ENCODE data around the gene GXYLT2.
A peak's percentile ranks its signal among the peaks of the same experiment; 100 is the strongest.
"Not testable (repeated sequence)": the region's sequence is repeated elsewhere in the genome, so short reads cannot be mapped to it uniquely, and the experiment has no call there.

Gene GXYLT2

GRCh38 chr3:72976281-72976741 is 88.5 kb downstream of the GXYLT2 start:
- DNase-seq = peak; percentile 94 to 97

GRCh38 chr3:72977060-72977808 is 89.4 kb downstream of the GXYLT2 start:
- peak; percentile 96 to 98 for DNase-seq

GRCh38 chr3:72982609-72983366 is 94.9 kb downstream of the GXYLT2 start:
- DNase-seq = peak; percentile 57 to 69

GRCh38 chr3:72985576-72985975 is 97.7 kb downstream of the GXYLT2 start:
- DNase-seq = no peak

- DNase-seq = peak; percentile 53 to 81
Observed at GRCh38 chr3:72990701-72991395, 103.0 kb downstream of the GXYLT2 start.

- DNase-seq = no peak
Observed at GRCh38 chr3:72991522-72991921, 103.7 kb downstream of the GXYLT2 start.

- no peak for DNase-seq
Observed at GRCh38 chr3:72993391-72993790, 105.5 kb downstream of the GXYLT2 start.

GRCh38 chr3:72995337-72995736 is 107.5 kb downstream of the GXYLT2 start:
- DNase-seq = no peak

GRCh38 chr3:72996121-72996472 is 108.3 kb downstream of the GXYLT2 start:
- no peak for DNase-seq

- peak; percentile 85 to 94 for DNase-seq
Observed at GRCh38 chr3:72996473-72997333, 108.9 kb downstream of the GXYLT2 start, which contains the start of gene PPP4R2. PPP4R2 (plus strand) TSS chr3:72996811; CDS start chr3:72997038, 227 bp downstream.

GRCh38 chr3:72997421-72997961 is 109.6 kb downstream of the GXYLT2 start:
- DNase-seq = peak; percentile 71 to 83

- DNase-seq = peak in 1 of 2 donors; percentile 25
Observed at GRCh38 chr3:72998466-72998865, 110.6 kb downstream of the GXYLT2 start.

GRCh38 chr3:72999951-73000350 is 112.1 kb downstream of the GXYLT2 start:
- DNase-seq = peak in 1 of 2 donors; percentile 57

GRCh38 chr3:73003050-73003449 is 115.2 kb downstream of the GXYLT2 start:
- not testable (repeated sequence) for DNase-seq

- DNase-seq = no peak
Observed at GRCh38 chr3:73004316-73004715, 116.5 kb downstream of the GXYLT2 start.

- DNase-seq = no peak
Observed at GRCh38 chr3:73007992-73008712, 120.3 kb downstream of the GXYLT2 start.

GRCh38 chr3:73009008-73009407 is 121.2 kb downstream of the GXYLT2 start:
- DNase-seq = no peak

GRCh38 chr3:73009750-73010149 is 121.9 kb downstream of the GXYLT2 start:
- DNase-seq = no peak

- DNase-seq = no peak
Observed at GRCh38 chr3:73010158-73010557, 122.3 kb downstream of the GXYLT2 start.

- DNase-seq = no peak
Observed at GRCh38 chr3:73018298-73018697, 130.5 kb downstream of the GXYLT2 start.

GRCh38 chr3:73018790-73019441 is 131.1 kb downstream of the GXYLT2 start:
- DNase-seq = no peak
